ENCODE results near the gene HACD2.
"Not testable (repeated sequence)": the region's sequence is repeated elsewhere in the genome, so short reads cannot be mapped to it uniquely, and the experiment has no call there.

HACD2 gene

GRCh38 chr3:123522320-123523022, 62.4 kb downstream of the HACD2 start:
- no peak for DNase-seq

DNA sequence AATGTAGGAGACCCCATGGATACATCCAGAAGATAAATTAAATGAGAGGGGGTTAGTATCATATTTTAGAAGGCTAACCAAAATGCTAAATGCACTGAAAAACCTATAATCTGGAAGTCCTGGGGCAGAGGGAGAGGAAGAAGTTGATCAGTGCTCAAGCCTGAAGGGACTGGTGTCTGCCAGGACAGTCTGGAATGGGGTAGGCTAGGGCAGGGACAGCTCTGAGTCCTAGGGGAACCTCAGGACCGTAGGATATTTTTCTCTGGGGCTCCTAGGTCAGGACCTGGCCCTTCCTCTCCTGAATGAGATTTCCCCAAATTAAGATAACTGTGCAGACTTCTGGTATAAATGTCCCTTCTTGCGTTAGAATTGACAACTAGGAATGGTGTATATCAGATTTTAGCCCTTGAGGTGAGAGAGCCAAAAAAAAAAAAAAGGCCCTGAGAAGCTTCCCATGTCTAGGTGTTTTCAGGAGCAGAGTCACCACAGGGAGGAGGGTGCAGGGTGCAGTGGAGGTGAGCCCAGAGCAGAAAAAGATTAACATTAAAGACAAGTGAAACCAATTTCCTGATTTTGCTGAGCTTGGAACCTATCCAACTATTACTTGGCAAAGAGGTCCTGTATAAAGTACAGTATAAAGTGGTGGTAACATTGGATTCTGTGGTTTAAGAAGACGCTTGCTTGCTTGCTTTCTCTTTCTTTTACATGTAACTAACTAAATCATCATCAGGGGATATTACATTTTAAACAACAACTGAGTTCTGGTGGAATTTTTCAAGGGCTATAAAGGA, 63.5 kb downstream of the HACD2 start:
- peak; percentile 27 for DNase-seq

DNA sequence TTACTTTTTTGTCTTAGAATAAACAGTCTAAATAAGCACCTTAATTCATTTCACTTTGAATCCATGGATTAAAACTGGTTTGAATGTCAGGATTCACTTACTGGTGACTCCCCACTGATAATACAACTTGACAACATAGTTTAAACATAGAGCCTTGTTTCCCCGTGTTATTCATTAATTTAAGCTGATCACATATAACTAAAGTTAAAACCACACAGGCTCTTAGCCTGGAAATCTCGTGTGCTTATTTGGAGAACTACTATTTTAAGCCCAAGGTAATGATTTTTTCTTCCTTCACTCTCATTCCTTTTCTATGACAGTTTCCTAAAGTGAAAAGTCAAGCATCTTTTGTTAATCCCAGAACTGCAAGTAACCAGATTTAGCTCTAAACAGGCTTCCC, 64.2 kb downstream of the HACD2 start:
- DNase-seq, result no peak

- no peak for DNase-seq
Measured at GRCh38 chr3:123518892-123519485, 65.9 kb downstream of the HACD2 start.

DNA sequence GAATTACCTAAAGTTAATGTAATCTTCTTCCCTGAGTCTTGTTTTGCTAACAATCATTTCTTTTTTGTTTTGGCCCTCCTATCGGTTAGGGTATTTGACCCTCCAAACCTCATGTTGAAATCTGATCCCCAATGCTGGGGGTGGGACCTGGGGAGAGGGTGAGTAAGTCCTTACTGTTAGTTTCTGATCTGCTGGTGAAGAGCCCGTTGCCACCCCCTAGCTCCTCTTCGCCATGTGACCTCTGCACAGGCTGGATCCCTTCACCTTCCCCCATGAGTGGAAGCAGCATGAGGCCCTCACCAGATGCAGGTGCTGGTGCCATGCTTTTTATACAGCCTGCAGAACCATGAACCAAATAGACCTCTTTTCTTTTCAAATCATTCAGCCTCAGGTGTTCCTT, 73.1 kb downstream of the HACD2 start:
- DNase-seq, result peak; percentile 6

GRCh38 chr3:123511084-123511483, 73.8 kb downstream of the HACD2 start:
- DNase-seq, result no peak

DNA sequence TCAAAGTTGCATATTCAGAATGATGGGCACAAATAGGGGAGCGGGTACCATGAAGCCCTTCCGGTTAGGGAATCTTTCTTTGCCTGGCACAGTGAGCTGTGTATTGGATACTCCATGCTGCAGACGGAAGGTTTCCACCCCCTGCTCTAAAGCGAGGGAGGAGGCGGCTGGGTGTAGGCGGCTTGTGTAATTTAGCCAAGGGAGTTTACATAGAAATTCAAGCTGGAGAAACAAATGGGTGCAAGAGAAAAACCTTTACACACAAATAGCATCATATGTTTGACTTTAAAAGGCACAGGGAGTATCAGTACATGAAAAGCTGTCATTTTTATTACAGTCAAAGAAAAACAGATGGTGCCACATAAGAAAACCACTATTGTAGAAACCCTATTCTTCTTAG, 76.7 kb downstream of the HACD2 start:
- no peak for DNase-seq

- DNase-seq, result no peak
Measured at GRCh38 chr3:123505820-123506219, 79.0 kb downstream of the HACD2 start.

DNA sequence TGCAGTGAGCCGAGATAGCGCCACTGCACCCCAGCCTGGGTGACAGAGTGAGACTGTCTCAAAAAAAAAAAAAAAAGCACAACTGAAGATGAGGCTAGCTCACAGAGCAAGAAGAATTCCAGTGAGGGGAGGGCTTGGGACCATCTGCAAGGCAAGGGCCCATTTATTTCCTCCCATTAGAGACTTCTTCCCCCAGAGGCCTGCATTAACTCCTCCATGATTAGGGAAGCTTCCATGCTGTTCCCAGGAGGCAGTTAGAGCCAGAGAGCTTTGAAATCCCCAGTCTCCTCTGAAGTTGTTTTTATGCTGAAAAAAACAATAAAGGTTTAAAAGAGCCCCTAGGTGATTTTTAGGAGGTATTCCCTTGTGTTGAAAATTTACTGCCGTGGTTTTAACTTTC, 81.7 kb downstream of the HACD2 start:
- no peak for DNase-seq

- peak; percentile 65 for DNase-seq
Measured at GRCh38 chr3:123499322-123499721, 85.5 kb downstream of the HACD2 start.

DNA sequence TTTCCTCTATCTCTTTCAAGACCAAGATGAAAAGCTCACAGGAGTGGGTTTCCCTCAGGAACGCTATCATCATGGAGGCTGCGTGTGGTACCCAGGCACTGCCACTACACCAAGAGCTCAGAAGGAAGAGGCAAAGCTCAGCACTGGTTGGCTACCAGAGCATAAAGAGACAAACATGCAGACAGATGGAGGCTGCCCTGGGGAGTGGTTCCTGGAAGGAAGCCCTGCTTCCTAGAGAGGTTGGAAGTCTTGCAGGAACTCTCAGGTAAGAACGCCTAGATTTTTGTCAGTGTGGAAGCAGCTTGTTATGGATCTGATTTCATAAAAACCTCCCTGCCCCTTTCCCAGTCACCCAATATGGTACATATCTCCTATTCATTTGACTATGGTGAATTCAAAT, 86.1 kb downstream of the HACD2 start:
- no peak for DNase-seq

GRCh38 chr3:123493912-123494311, 90.9 kb downstream of the HACD2 start:
- no peak for DNase-seq

DNA sequence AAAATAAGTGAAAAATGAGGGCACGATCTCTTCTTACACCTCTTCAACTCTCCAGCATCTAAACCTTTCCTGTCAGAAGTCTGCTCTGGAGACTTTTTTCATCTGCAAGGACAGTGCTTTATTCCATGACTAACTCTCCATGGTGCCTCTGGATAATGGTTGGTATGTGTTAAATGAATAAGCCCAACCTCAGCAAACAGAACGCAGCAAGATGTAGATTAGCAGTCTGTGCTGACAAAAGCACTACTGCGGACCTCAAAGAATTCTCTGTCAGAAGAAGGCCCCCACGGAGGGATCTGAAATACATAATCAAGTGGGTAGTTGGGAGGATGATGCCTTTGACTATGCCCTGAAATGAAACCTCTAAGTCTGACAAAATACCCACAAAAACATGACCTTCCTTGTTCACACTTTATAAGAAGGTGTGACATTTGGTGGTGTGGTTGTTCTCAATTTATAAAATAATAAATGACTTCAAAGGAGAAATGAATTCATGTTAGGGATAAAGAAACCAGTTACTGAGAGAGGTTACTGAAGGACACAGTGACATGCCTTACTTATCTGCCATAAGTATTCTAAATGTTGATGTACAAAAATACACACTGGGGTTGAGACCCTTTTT, 92.8 kb downstream of the HACD2 start:
- DNase-seq, result no peak

GRCh38 chr3:123489400-123490004, 95.4 kb downstream of the HACD2 start:
- DNase-seq, result peak; percentile 43

- no peak for DNase-seq
Measured at GRCh38 chr3:123488645-123489347, 96.1 kb downstream of the HACD2 start.

GRCh38 chr3:123487063-123487462, 97.8 kb downstream of the HACD2 start:
- not testable (repeated sequence) for DNase-seq

DNA sequence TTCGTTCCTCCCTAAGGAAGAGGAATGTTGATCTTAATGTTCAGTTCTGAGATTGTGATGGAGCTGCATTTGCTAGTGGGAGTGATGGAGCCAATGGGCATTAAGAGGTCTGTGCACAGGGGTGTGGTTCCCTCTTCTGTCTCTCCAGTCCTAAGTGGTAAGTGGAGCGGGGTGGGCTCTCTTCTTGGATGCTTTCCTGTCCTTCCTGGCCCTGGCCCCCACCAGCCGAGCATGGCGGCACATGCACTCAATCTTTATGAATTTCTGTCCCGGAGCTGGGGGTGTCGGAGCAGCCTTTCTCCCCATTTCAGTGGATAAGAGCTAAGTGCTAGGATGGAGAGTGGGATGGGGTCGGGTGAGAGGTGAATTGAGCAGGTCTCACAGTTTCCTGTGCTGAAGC, 98.4 kb downstream of the HACD2 start:
- no peak for DNase-seq

DNA sequence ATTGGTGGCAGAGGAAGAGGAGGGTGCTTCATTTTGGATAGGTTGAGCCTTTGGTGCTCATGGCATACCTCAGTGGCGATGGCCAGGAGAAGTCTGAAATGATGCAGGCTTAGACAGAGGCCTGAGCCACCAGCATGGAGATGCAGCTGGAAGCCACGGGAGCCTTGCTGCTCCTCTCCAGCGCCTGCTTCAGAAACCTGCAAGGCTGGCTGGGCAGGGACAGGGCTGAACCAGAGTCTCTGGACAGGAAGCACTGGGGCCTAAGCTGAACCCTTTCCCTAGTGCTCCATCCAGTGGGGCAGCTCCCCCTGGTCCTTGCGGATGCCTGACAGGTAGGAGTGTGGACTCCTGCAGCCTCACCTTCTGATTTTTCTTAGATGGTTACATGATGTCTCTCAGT, 99.3 kb downstream of the HACD2 start:
- DNase-seq, result no peak

DNA sequence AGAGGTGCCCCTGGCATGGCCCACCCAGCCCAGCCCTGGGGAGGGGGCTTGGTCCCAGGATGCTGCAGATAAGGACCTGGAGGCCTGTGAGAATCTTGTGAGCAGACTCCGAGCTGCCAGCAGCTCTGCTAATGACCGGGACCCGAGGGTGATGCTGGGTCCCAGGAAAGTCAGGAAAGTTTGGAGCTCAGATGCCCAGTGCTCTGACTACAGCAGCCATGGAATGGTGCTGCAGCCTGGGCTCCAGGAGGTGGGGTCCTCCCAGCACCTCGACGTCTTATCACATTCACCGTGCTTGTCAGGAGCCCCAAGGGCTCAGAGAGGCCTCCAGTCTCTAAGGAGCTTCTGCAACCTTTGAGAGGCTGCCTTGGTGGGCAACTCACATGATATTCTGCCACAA, 101.7 kb downstream of the HACD2 start:
- no peak for DNase-seq

- no peak for DNase-seq
Measured at GRCh38 chr3:123481722-123482457, 103.0 kb downstream of the HACD2 start.

DNA sequence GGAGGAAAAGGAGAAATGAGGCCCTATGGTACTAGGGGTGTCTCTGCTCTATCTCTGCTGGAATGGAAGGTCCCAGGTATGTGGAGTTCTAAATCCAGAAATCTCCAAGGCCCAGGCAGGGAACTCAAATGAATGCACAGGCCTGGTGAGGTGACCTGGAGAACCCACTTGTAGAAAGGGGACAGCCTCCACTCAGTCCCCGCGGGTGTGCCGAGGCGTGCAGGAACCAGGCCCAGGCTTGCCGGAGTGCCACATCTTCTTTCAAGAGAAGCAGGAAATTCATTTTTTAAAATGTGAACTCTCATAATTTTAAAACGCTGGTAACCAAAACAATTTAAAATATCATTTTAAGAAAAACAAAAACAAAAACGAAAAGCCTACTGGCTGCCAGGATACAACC, 103.8 kb downstream of the HACD2 start:
- no peak for DNase-seq

- DNase-seq, result no peak
Measured at GRCh38 chr3:123480428-123480827, 104.4 kb downstream of the HACD2 start.
